IPS-NIHi11 (cell line): ENCODE measurements around the gene REELD1.

ENCODE experiments used
- DNase-seq: peaks from one replicate; pipeline ENCODE4 v3.0.0; 2012; ENCODE audit warnings: mixed read lengths, low spot score

REELD1 gene

GRCh38 chr4:146265950-146266490 lies 51.7 kb downstream of the REELD1 start:
- DNase-seq, result no peak

GRCh38 chr4:146267826-146268225 lies 53.5 kb downstream of the REELD1 start:
- no peak for DNase-seq

GRCh38 chr4:146269228-146269653 lies 54.9 kb downstream of the REELD1 start:
- DNase-seq, result no peak

GRCh38 chr4:146271466-146271865 lies 57.1 kb downstream of the REELD1 start:
- DNase-seq, result no peak

GRCh38 chr4:146273204-146273901 lies 59.0 kb downstream of the REELD1 start:
- DNase-seq, result no peak

GRCh38 chr4:146274774-146275173 lies 60.4 kb downstream of the REELD1 start:
- DNase-seq, result no peak

GRCh38 chr4:146275370-146275769 lies 61.0 kb downstream of the REELD1 start:
- no peak for DNase-seq

- no peak for DNase-seq
These were observed 64.6 kb downstream of the REELD1 start for GRCh38 chr4:146278986-146279385.
